ENCODE results near the gene COL27A1. TPM values are rescaled to one million over a fixed set of nuclear protein-coding genes. Genes with fewer than 3 reads are reported as not detected.
A peak's percentile ranks its signal among the peaks of the same experiment; 100 is the strongest.

COL27A1 gene
- total RNA-seq, 4 donors from 2014 or later = 1.0 to 5.7 (median 3.3) TPM

- ATAC-seq = no peak
- WGBS, 2 donors (ENCODE audit: low coverage in 1 of 2) = 40% methylated on average over 1 of the region's 10 CpGs; no CpG with 5 or more reads in 1 of the 2 donors
- TF ChIP-seq EP300 (IDR thresholded peaks at IDR 0.05) = no peak
- no peak for TF ChIP-seq POLR2A (IDR thresholded peaks at IDR 0.05)
- no peak for TF ChIP-seq CTCF (IDR thresholded peaks at IDR 0.05)
- no peak for TF ChIP-seq POLR2AphosphoS5 (IDR thresholded peaks at IDR 0.05)
- H3K27me3 ChIP-seq = no peaks in the 10 kb centered on the region
- H3K9me3 ChIP-seq = no peaks in the 10 kb centered on the region
- no peaks in the 10 kb centered on the region for H3K36me3 ChIP-seq
- H3K4me1 ChIP-seq = peaks cover 0 to 30% (median 8%) of the 10 kb centered on the region in 3 donors
- H3K27ac ChIP-seq = peak overlapping the region in 1 of 4 donors; percentile 6
- H3K4me3 ChIP-seq = no peak overlapping the region
Observed at GRCh38 chr9:114205171-114206015, 50.1 kb downstream of the COL27A1 start.

- ATAC-seq = no peak
- no peak overlapping the region for H3K4me3 ChIP-seq
- no peak overlapping the region for H3K27ac ChIP-seq
- H3K27me3 ChIP-seq = no peaks in the 10 kb centered on the region
- H3K9me3 ChIP-seq = no peaks in the 10 kb centered on the region
- peaks cover 0 to 30% (median 8%) of the 10 kb centered on the region in 3 donors for H3K4me1 ChIP-seq
- WGBS, 2 donors (ENCODE audit: low coverage in 1 of 2) = no CpG with 5 or more reads among the region's 5 CpGs
- H3K36me3 ChIP-seq = no peaks in the 10 kb centered on the region
- TF ChIP-seq POLR2A (IDR thresholded peaks at IDR 0.05) (no peak), POLR2AphosphoS5 (IDR thresholded peaks at IDR 0.05) (no peak), CTCF (IDR thresholded peaks at IDR 0.05) (no peak), EP300 (IDR thresholded peaks at IDR 0.05) (no peak)
Observed at GRCh38 chr9:114206221-114206789, 51.0 kb downstream of the COL27A1 start.

- no peaks in the 10 kb centered on the region for H3K9me3 ChIP-seq
- peak; percentile 58 for ATAC-seq
- H3K27me3 ChIP-seq = no peaks in the 10 kb centered on the region
- H3K36me3 ChIP-seq = no peaks in the 10 kb centered on the region
- peaks cover 0 to 30% (median 8%) of the 10 kb centered on the region in 3 donors for H3K4me1 ChIP-seq
- TF ChIP-seq POLR2AphosphoS5 (IDR thresholded peaks at IDR 0.05) (peak; percentile 14), POLR2A (IDR thresholded peaks at IDR 0.05) (no peak), EP300 (IDR thresholded peaks at IDR 0.05) (no peak), CTCF (IDR thresholded peaks at IDR 0.05) (no peak)
- no CpG with 5 or more reads among the region's 9 CpGs for WGBS, 2 donors (ENCODE audit: low coverage in 1 of 2)
- no peak overlapping the region for H3K4me3 ChIP-seq
- H3K27ac ChIP-seq = no peak overlapping the region
Observed at GRCh38 chr9:114207034-114207810, 51.9 kb downstream of the COL27A1 start.

- 33% methylated on average over 1 of the region's 6 CpGs; no CpG with 5 or more reads in 1 of the 2 donors for WGBS, 2 donors (ENCODE audit: low coverage in 1 of 2)
- Histone ChIP-seq H3K4me1 (peaks cover 0 to 30% (median 8%) of the 10 kb centered on the region in 3 donors), H3K27ac (no peak overlapping the region), H3K27me3 (no peaks in the 10 kb centered on the region), H3K9me3 (no peaks in the 10 kb centered on the region), H3K4me3 (no peak overlapping the region), H3K36me3 (no peaks in the 10 kb centered on the region)
- no peak for ATAC-seq
- TF ChIP-seq EP300 (IDR thresholded peaks at IDR 0.05) (no peak), POLR2A (IDR thresholded peaks at IDR 0.05) (no peak), POLR2AphosphoS5 (IDR thresholded peaks at IDR 0.05) (no peak), CTCF (IDR thresholded peaks at IDR 0.05) (no peak)
Observed at GRCh38 chr9:114207845-114208244, 52.5 kb downstream of the COL27A1 start.
